ENCODE measurements around the gene LTBP4.

Gene LTBP4

GRCh38 chr19:40576585-40577451, 24.4 kb upstream of the LTBP4 start, which contains the start of gene SHKBP1:
SHKBP1 (plus strand) TSS chr19:40576873; CDS start chr19:40576900, 27 bp downstream.
- TF ChIP-seq SPI1 (IDR thresholded peaks at IDR 0.05; ENCODE audit: low read depth, low read length) (no peak), PAX5 (IDR thresholded peaks at IDR 0.05; ENCODE audit: insufficient read depth, low read length, severe bottlenecking) (no peak), POLR2A (IDR thresholded peaks at IDR 0.05; ENCODE audit: low read depth, low read length) (0 out of 2 replicates have a peak, but pooled peaks have one; percentile 26), POLR2AphosphoS5 (IDR thresholded peaks at IDR 0.05; ENCODE audit: low read depth, low read length) (peak; percentile 54; the same call in 1 of the 2 replicates), TAF1 (IDR thresholded peaks at IDR 0.05; ENCODE audit: low read depth, low read length) (peak; percentile 70; the same call in 1 of the 2 replicates), POU2F2 (IDR thresholded peaks at IDR 0.05; ENCODE audit: low read depth, low read length) (peak; percentile 44; the same call in 1 of the 2 replicates)
- DNase-seq (ENCODE audit: insufficient read length, low spot score) (peak; percentile 99), FAIRE-seq (peak; percentile 87)

GRCh38 chr19:40578442-40578908, 22.7 kb upstream of the LTBP4 start:
- DNase-seq (ENCODE audit: insufficient read length, low spot score) (no peak), FAIRE-seq (no peak)
- TF ChIP-seq SPI1 (IDR thresholded peaks at IDR 0.05; ENCODE audit: low read depth, low read length) (no peak), PAX5 (IDR thresholded peaks at IDR 0.05; ENCODE audit: insufficient read depth, low read length, severe bottlenecking) (no peak), POLR2A (IDR thresholded peaks at IDR 0.05; ENCODE audit: low read depth, low read length) (no peak), POU2F2 (IDR thresholded peaks at IDR 0.05; ENCODE audit: low read depth, low read length) (no peak), TAF1 (IDR thresholded peaks at IDR 0.05; ENCODE audit: low read depth, low read length) (no peak), POLR2AphosphoS5 (IDR thresholded peaks at IDR 0.05; ENCODE audit: low read depth, low read length) (no peak)

GRCh38 chr19:40580619-40581018, 20.6 kb upstream of the LTBP4 start:
- no peak for DNase-seq (ENCODE audit: insufficient read length, low spot score)
- FAIRE-seq, result no peak
- no peak for TF ChIP-seq PAX5 (IDR thresholded peaks at IDR 0.05; ENCODE audit: insufficient read depth, low read length, severe bottlenecking)
- no peak for TF ChIP-seq SPI1 (IDR thresholded peaks at IDR 0.05; ENCODE audit: low read depth, low read length)
- TF ChIP-seq POLR2AphosphoS5 (IDR thresholded peaks at IDR 0.05; ENCODE audit: low read depth, low read length), result no peak
- TF ChIP-seq POLR2A (IDR thresholded peaks at IDR 0.05; ENCODE audit: low read depth, low read length), result no peak
- TF ChIP-seq TAF1 (IDR thresholded peaks at IDR 0.05; ENCODE audit: low read depth, low read length), result no peak
- no peak for TF ChIP-seq POU2F2 (IDR thresholded peaks at IDR 0.05; ENCODE audit: low read depth, low read length)

GRCh38 chr19:40581531-40581930, 19.6 kb upstream of the LTBP4 start:
- FAIRE-seq, result no peak

GRCh38 chr19:40582467-40582866, 18.7 kb upstream of the LTBP4 start:
- FAIRE-seq (no peak), DNase-seq (ENCODE audit: insufficient read length, low spot score) (no peak)
- no peak for TF ChIP-seq POU2F2 (IDR thresholded peaks at IDR 0.05; ENCODE audit: low read depth, low read length)
- no peak for TF ChIP-seq SPI1 (IDR thresholded peaks at IDR 0.05; ENCODE audit: low read depth, low read length)
- TF ChIP-seq POLR2A (IDR thresholded peaks at IDR 0.05; ENCODE audit: low read depth, low read length), result no peak
- no peak for TF ChIP-seq PAX5 (IDR thresholded peaks at IDR 0.05; ENCODE audit: insufficient read depth, low read length, severe bottlenecking)
- no peak for TF ChIP-seq TAF1 (IDR thresholded peaks at IDR 0.05; ENCODE audit: low read depth, low read length)
- TF ChIP-seq POLR2AphosphoS5 (IDR thresholded peaks at IDR 0.05; ENCODE audit: low read depth, low read length), result no peak

More at GRCh38 chr19:40581531-40581930, 19.6 kb upstream of the LTBP4 start:
- TF ChIP-seq POLR2A (IDR thresholded peaks at IDR 0.05; ENCODE audit: low read depth, low read length) (no peak), TAF1 (IDR thresholded peaks at IDR 0.05; ENCODE audit: low read depth, low read length) (no peak), POLR2AphosphoS5 (IDR thresholded peaks at IDR 0.05; ENCODE audit: low read depth, low read length) (no peak), PAX5 (IDR thresholded peaks at IDR 0.05; ENCODE audit: insufficient read depth, low read length, severe bottlenecking) (no peak), SPI1 (IDR thresholded peaks at IDR 0.05; ENCODE audit: low read depth, low read length) (no peak), POU2F2 (IDR thresholded peaks at IDR 0.05; ENCODE audit: low read depth, low read length) (no peak)
- DNase-seq (ENCODE audit: insufficient read length, low spot score), result no peak

- FAIRE-seq (no peak), DNase-seq (ENCODE audit: insufficient read length, low spot score) (no peak)
Observed at GRCh38 chr19:40583283-40583682, 17.9 kb upstream of the LTBP4 start.

GRCh38 chr19:40584007-40584406, 17.2 kb upstream of the LTBP4 start:
- no peak for TF ChIP-seq PAX5 (IDR thresholded peaks at IDR 0.05; ENCODE audit: insufficient read depth, low read length, severe bottlenecking)
- TF ChIP-seq POLR2A (IDR thresholded peaks at IDR 0.05; ENCODE audit: low read depth, low read length), result no peak
- no peak for TF ChIP-seq POU2F2 (IDR thresholded peaks at IDR 0.05; ENCODE audit: low read depth, low read length)
- TF ChIP-seq POLR2AphosphoS5 (IDR thresholded peaks at IDR 0.05; ENCODE audit: low read depth, low read length), result no peak
- no peak for TF ChIP-seq SPI1 (IDR thresholded peaks at IDR 0.05; ENCODE audit: low read depth, low read length)
- TF ChIP-seq TAF1 (IDR thresholded peaks at IDR 0.05; ENCODE audit: low read depth, low read length), result no peak
- FAIRE-seq, result no peak
- DNase-seq (ENCODE audit: insufficient read length, low spot score), result no peak

More at GRCh38 chr19:40583283-40583682, 17.9 kb upstream of the LTBP4 start:
- TF ChIP-seq SPI1 (IDR thresholded peaks at IDR 0.05; ENCODE audit: low read depth, low read length) (no peak), POU2F2 (IDR thresholded peaks at IDR 0.05; ENCODE audit: low read depth, low read length) (no peak), PAX5 (IDR thresholded peaks at IDR 0.05; ENCODE audit: insufficient read depth, low read length, severe bottlenecking) (no peak), TAF1 (IDR thresholded peaks at IDR 0.05; ENCODE audit: low read depth, low read length) (no peak), POLR2AphosphoS5 (IDR thresholded peaks at IDR 0.05; ENCODE audit: low read depth, low read length) (no peak), POLR2A (IDR thresholded peaks at IDR 0.05; ENCODE audit: low read depth, low read length) (no peak)

GRCh38 chr19:40585241-40585981, 15.8 kb upstream of the LTBP4 start:
- no peak for TF ChIP-seq POLR2A (IDR thresholded peaks at IDR 0.05; ENCODE audit: low read depth, low read length)
- no peak for TF ChIP-seq POLR2AphosphoS5 (IDR thresholded peaks at IDR 0.05; ENCODE audit: low read depth, low read length)
- no peak for TF ChIP-seq PAX5 (IDR thresholded peaks at IDR 0.05; ENCODE audit: insufficient read depth, low read length, severe bottlenecking)
- TF ChIP-seq TAF1 (IDR thresholded peaks at IDR 0.05; ENCODE audit: low read depth, low read length), result no peak
- no peak for TF ChIP-seq SPI1 (IDR thresholded peaks at IDR 0.05; ENCODE audit: low read depth, low read length)
- TF ChIP-seq POU2F2 (IDR thresholded peaks at IDR 0.05; ENCODE audit: low read depth, low read length), result no peak
- no peak for FAIRE-seq
- DNase-seq (ENCODE audit: insufficient read length, low spot score), result no peak
